ENCODE data around the gene ARL5B.

GRCh38 chr10:18653112-18653511, 6.1 kb upstream of the ARL5B start:
- no peak for TF ChIP-seq ZNF792 (tag by site-specific recombination; IDR thresholded peaks at IDR 0.05)
- no peak for TF ChIP-seq CTCF (tag by site-specific recombination; IDR thresholded peaks at IDR 0.05)
- TF ChIP-seq MZF1 (tag by site-specific recombination; IDR thresholded peaks at IDR 0.05; ENCODE audit: borderline replicate concordance): no peak
- no peak for TF ChIP-seq ZNF639 (tag by site-specific recombination; IDR thresholded peaks at IDR 0.05)
- no peak for TF ChIP-seq HIC1 (tag by site-specific recombination; IDR thresholded peaks at IDR 0.05)
- TF ChIP-seq ZNF433 (tag by site-specific recombination; IDR thresholded peaks at IDR 0.05; ENCODE audit: low read depth): no peak
- no peak for TF ChIP-seq ZNF239 (tag by site-specific recombination; IDR thresholded peaks at IDR 0.05)
- TF ChIP-seq ZNF274 (IDR thresholded peaks at IDR 0.05; ENCODE audit: low read length): no peak
- no peak for TF ChIP-seq ZNF274 (tag by site-specific recombination; IDR thresholded peaks at IDR 0.05; ENCODE audit: borderline replicate concordance)

Data from HEK293 (cell line).